ENCODE results near the gene NRIP1.

GRCh38 chr21:15104470-15104869, 39.7 kb upstream of the NRIP1 start:
- TF ChIP-seq CTCF (IDR thresholded peaks at IDR 0.05) (no peak), SIN3A (IDR thresholded peaks at IDR 0.05; ENCODE audit: borderline replicate concordance, insufficient read depth, low read depth, low read length) (no peak)
